ENCODE results near the gene FER. TPM values are rescaled to one million over a fixed set of nuclear protein-coding genes. Genes with fewer than 3 reads are reported as not detected.

FER gene
- total RNA-seq, 4 donors from 2014 or later, result 2.2 to 7.5 (median 3.7) TPM

DNA sequence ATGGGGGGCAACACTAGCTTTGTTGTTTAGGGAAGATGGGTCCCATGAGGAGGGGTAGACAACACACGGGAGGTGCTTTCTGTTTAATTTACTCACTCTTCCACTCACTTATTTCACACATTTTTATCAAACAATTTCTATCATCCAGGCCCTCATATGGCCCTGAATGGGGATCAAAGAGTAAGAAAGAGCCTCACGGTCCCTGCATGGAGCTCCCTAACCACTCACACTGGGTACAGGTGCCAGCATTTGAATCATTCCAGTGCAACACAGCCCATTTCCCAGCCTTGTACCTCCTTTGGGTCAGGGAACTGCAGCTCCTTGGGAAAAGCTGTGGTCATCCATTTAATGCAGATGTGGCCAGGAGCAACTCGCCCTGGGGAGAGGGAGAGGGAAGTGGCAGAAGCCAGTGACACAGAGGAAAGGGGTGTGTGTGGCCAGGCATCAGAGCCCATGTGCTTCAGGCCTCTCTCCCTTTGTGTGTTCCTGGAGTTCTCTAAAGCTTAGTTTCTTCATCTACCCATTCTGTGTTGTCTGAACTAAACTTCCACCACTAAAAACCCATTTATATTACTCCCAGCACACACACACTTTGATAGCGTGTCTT, 476.7 kb downstream of the FER start:
- Histone ChIP-seq H3K27ac (no peak overlapping the region), H3K27me3 (no peaks in the 10 kb centered on the region), H3K36me3 (no peaks in the 10 kb centered on the region), H3K4me1 (no peaks in the 10 kb centered on the region), H3K9me3 (no peaks in the 10 kb centered on the region), H3K4me3 (no peak overlapping the region)
- in situ Hi-C loops (cut with MboI; ENCODE audit: low sequenced_read_pairs in 4 of 4) (no loop called here), intact Hi-C loops (cut with DNase I; ENCODE audit: low total_unique reads) (no loop called here)
- DNase-seq (no peak), ATAC-seq (no peak)
- no peak for TF ChIP-seq POLR2A (IDR thresholded peaks at IDR 0.05)
- TF ChIP-seq, protein P1, sequence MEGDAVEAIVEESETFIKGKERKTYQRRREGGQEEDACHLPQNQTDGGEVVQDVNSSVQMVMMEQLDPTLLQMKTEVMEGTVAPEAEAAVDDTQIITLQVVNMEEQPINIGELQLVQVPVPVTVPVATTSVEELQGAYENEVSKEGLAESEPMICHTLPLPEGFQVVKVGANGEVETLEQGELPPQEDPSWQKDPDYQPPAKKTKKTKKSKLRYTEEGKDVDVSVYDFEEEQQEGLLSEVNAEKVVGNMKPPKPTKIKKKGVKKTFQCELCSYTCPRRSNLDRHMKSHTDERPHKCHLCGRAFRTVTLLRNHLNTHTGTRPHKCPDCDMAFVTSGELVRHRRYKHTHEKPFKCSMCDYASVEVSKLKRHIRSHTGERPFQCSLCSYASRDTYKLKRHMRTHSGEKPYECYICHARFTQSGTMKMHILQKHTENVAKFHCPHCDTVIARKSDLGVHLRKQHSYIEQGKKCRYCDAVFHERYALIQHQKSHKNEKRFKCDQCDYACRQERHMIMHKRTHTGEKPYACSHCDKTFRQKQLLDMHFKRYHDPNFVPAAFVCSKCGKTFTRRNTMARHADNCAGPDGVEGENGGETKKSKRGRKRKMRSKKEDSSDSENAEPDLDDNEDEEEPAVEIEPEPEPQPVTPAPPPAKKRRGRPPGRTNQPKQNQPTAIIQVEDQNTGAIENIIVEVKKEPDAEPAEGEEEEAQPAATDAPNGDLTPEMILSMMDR (IDR thresholded peaks at IDR 0.05 in 4 of 5, conservative IDR thresholded peaks at IDR 0.05 in 1 of 5), result no peak

DNA sequence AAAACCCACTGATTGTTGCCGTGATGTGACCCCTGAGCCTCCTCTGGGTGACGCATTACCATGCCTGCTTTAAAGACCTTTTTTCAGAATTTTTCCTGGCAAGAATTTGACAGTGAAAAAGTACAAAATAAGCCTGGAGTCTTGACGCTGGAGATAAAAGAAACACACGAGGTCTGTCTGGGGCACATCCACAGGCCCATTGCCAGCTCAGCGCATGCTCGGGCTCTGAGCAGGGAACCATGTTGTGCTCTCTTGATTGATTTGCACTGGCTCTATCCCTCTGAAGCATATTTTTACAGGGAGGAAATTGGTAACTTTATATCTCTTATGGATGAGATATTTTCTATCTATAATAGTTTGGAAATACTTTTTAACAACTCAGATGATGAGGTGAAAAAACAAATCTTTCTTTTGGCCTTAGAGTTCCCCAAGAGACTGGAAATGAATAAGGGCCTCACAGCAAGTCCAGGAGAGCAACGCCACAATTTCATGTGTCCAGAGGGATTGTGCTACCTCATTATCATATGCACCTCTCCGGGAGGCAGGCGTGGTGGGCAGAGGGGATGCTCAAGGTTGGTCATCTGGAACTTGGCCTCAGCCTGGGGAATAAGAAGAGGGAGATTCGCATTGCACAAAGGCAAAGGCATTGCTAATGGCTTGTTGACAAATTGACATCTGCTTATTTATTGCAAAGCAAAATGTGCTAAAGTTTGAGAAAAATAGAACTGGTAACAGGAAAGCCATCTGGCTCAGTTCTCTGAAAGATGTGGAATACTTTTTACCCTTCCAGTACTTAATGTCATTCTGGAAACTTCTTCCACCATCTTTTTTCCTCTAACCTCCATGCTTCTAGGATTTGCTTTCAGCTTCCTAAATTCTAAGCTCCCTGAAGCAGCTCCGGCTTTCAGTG, 478.3 kb downstream of the FER start:
- in situ Hi-C loops (cut with MboI; ENCODE audit: low sequenced_read_pairs in 4 of 4) (no loop called here), intact Hi-C loops (cut with DNase I; ENCODE audit: low total_unique reads) (no loop called here)
- Histone ChIP-seq H3K36me3 (no peaks in the 10 kb centered on the region), H3K4me1 (no peaks in the 10 kb centered on the region), H3K4me3 (no peak overlapping the region), H3K27me3 (no peaks in the 10 kb centered on the region), H3K27ac (no peak overlapping the region), H3K9me3 (no peaks in the 10 kb centered on the region)
- DNase-seq (no peak), ATAC-seq (no peak)
- no peak for TF ChIP-seq POLR2A (IDR thresholded peaks at IDR 0.05)
- TF ChIP-seq, protein P1 (IDR thresholded peaks at IDR 0.05 in 4 of 5, conservative IDR thresholded peaks at IDR 0.05 in 1 of 5), result no peak

DNA sequence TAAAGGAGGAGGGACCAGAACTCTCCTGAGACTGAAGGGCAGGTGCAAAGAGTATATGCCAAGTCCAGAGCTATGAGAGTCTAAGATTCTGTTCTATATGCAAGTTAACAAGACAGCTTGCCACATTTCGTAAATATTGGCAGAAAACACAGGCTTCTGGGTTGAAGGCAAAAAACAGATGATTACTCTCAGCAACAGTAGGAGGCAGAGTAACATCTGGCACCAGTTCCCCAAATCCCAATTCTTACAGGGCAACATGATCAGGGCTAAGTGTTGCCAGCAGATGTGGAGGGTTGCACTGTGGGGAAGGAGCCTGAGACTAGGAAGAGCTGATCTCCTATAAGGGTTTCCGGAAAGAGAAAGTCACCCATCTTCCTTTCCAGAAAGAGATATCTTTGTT, 482.7 kb downstream of the FER start:
- no peak for DNase-seq
- no peak overlapping the region for H3K27ac ChIP-seq
- H3K4me3 ChIP-seq, result no peak overlapping the region
- H3K9me3 ChIP-seq, result no peaks in the 10 kb centered on the region
- H3K36me3 ChIP-seq, result no peaks in the 10 kb centered on the region
- ATAC-seq, result no peak
- no peaks in the 10 kb centered on the region for H3K4me1 ChIP-seq
- TF ChIP-seq POLR2A (IDR thresholded peaks at IDR 0.05), result no peak
- TF ChIP-seq, protein P1 (IDR thresholded peaks at IDR 0.05 in 4 of 5, conservative IDR thresholded peaks at IDR 0.05 in 1 of 5), result no peak
- in situ Hi-C loops (cut with MboI; ENCODE audit: low sequenced_read_pairs in 4 of 4), result no loop called here
- intact Hi-C loops (cut with DNase I; ENCODE audit: low total_unique reads), result no loop called here
- H3K27me3 ChIP-seq, result no peaks in the 10 kb centered on the region

DNA sequence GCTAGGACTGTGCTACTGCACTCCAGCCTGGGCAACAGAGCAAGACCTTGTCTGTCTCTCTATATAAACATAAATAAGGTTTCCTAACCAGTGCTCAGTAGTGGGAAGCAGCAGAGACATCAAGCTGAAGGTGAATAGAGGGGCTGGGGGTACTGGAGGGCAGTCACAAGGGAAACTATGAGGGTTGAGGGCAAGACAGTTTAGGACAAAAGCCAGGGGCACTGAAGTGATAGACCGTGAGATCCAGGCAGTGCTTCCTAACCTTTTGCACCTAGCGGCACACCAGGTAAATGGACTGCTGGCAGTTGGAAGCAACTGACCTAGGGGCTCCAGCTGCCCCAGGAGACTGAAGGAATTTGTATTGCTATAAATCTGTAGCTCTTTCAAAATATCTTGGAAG, 483.6 kb downstream of the FER start:
- no peak for DNase-seq
- ATAC-seq, result no peak
- in situ Hi-C loops (cut with MboI; ENCODE audit: low sequenced_read_pairs in 4 of 4) (no loop called here), intact Hi-C loops (cut with DNase I; ENCODE audit: low total_unique reads) (no loop called here)
- TF ChIP-seq, protein P1 (IDR thresholded peaks at IDR 0.05 in 4 of 5, conservative IDR thresholded peaks at IDR 0.05 in 1 of 5), result no peak
- no peak for TF ChIP-seq POLR2A (IDR thresholded peaks at IDR 0.05)
- H3K27me3 ChIP-seq, result no peaks in the 10 kb centered on the region
- H3K36me3 ChIP-seq, result no peaks in the 10 kb centered on the region
- peaks cover 2 to 4% (median 3%) of the 10 kb centered on the region in 3 donors for H3K9me3 ChIP-seq
- no peaks in the 10 kb centered on the region for H3K4me1 ChIP-seq
- H3K27ac ChIP-seq, result no peak overlapping the region
- no peak overlapping the region for H3K4me3 ChIP-seq

Data from gastrocnemius medialis (tissue), 4 donors.